HepG2 (cell line): Measurements from ENCODE around the gene SLC22A31. TPM values are rescaled to one million over a fixed set of nuclear protein-coding genes. Genes with fewer than 3 reads are reported as not detected.

Experiments used
- ERF ChIP-seq: IDR thresholded peaks from 2 replicates; pipeline ENCODE4 v1.6.1; 2018; ENCODE audit warnings: missing biosample characterization, missing genetic modification reagents
- FOXP1 ChIP-seq, 2 experiments: fragments of 450-650 bp in 1 of 2; IDR thresholded peaks; 2 replicates each; pipeline ENCODE4 v1.6.1; 2017 to 2018; ENCODE audit warnings: antibody characterized with exemption in 1 of 2
- IKZF4 ChIP-seq: sonication (generic); formaldehyde crosslinking; IDR thresholded peaks from 2 replicates; pipeline ENCODE4 v1.5.1; 2020; ENCODE audit warnings: borderline replicate concordance, mild to moderate bottlenecking, low read depth, missing genetic modification reagents; ENCODE audit errors: not compliant biosample characterization
- KDM2A ChIP-seq: sonication (generic); formaldehyde crosslinking; IDR thresholded peaks from 2 replicates; pipeline ENCODE4 v1.4.0; 2020; ENCODE audit warnings: low read depth, missing genetic modification reagents, borderline replicate concordance
- KLF16 ChIP-seq, 2 experiments: sonication (generic) in 1 of 2; formaldehyde crosslinking in 1 of 2; IDR thresholded peaks; 2 replicates each; pipeline versions ENCODE4 v1.6.1 to v1.8.0; 2016 to 2023; ENCODE audit warnings: missing genetic modification reagents in 2 of 2, missing compliant biosample characterization in 1 of 2
- MAF1 ChIP-seq: sonication (generic); formaldehyde crosslinking; IDR thresholded peaks from 2 replicates; pipeline ENCODE4 v1.5.0; 2020; ENCODE audit warnings: missing genetic modification reagents, borderline replicate concordance
- MTA3 ChIP-seq: sonication (generic); formaldehyde crosslinking; IDR thresholded peaks from 2 replicates; pipeline ENCODE4 v1.4.0; 2020; ENCODE audit warnings: missing genetic modification reagents
- MZF1 ChIP-seq: sonication (generic); formaldehyde crosslinking; IDR thresholded peaks from 2 replicates; pipeline ENCODE4 v1.8.1; 2023; ENCODE audit warnings: mild to moderate bottlenecking, missing genetic modification reagents, borderline replicate concordance
- NFE2L2 ChIP-seq: fragments of 150-350 bp; IDR thresholded peaks from 2 replicates; pipeline ENCODE4 v1.6.1; 2014; ENCODE audit warnings: low read length
- NR2F2 ChIP-seq: IDR thresholded peaks from 2 replicates; pipeline ENCODE4 v1.6.1; 2012; ENCODE audit warnings: low read depth, inconsistent platforms, borderline replicate concordance
- POLR2AphosphoS5 ChIP-seq: IDR thresholded peaks from 2 replicates; pipeline ENCODE4 v1.6.1; 2012; ENCODE audit warnings: low read depth, low read length
- RARG ChIP-seq: sonication (generic); formaldehyde crosslinking; IDR thresholded peaks from 2 replicates; pipeline ENCODE4 v1.4.0; 2020; ENCODE audit warnings: low read depth, mild to moderate bottlenecking, missing genetic modification reagents
- RBM39 ChIP-seq: fragments of 200-400 bp; formaldehyde crosslinking; IDR thresholded peaks from one replicate; pipeline ENCODE4 v1.6.1; 2018; ENCODE audit warnings: antibody characterized with exemption, mild to moderate bottlenecking, low read depth, low read length; ENCODE audit not compliant: poor library complexity, severe bottlenecking
- SETDB1 ChIP-seq: sonication (generic); formaldehyde crosslinking; IDR thresholded peaks from 2 replicates; pipeline ENCODE4 v1.5.1; 2020; ENCODE audit warnings: missing genetic modification reagents, mild to moderate bottlenecking, borderline replicate concordance
- SYNCRIP ChIP-seq: fragments of 200-400 bp; formaldehyde crosslinking; IDR thresholded peaks from 2 replicates; pipeline ENCODE4 v1.6.1; 2018; ENCODE audit warnings: mild to moderate bottlenecking, low read depth, low read length; ENCODE audit not compliant: insufficient read depth
- ZHX1 ChIP-seq: sonication (generic); formaldehyde crosslinking; IDR thresholded peaks from 2 replicates; pipeline ENCODE4 v1.8.1; 2022; ENCODE audit warnings: low read depth, mild to moderate bottlenecking, missing genetic modification reagents
- ZIK1 ChIP-seq: sonication (generic); formaldehyde crosslinking; IDR thresholded peaks from 2 replicates; pipeline ENCODE4 v1.5.0; 2020; ENCODE audit warnings: mild to moderate bottlenecking, low read depth, missing genetic modification reagents, borderline replicate concordance
- ZNF460 ChIP-seq: sonication (generic); formaldehyde crosslinking; IDR thresholded peaks from 2 replicates; pipeline ENCODE4 v1.5.1; 2020; ENCODE audit warnings: missing genetic modification reagents, mild to moderate bottlenecking, borderline replicate concordance
- ZNF674 ChIP-seq: sonication (generic); formaldehyde crosslinking; IDR thresholded peaks from 2 replicates; pipeline ENCODE4 v1.5.0; 2020; ENCODE audit warnings: low read depth, mild to moderate bottlenecking, missing genetic modification reagents
- ZNF777 ChIP-seq: sonication (generic); formaldehyde crosslinking; IDR thresholded peaks from 2 replicates; pipeline ENCODE4 v1.4.0; 2020; ENCODE audit warnings: missing genetic modification reagents
- ZNF839 ChIP-seq: sonication (generic); formaldehyde crosslinking; IDR thresholded peaks from 2 replicates; pipeline ENCODE4 v1.4.0; 2020; ENCODE audit warnings: missing genetic modification reagents, mild to moderate bottlenecking, borderline replicate concordance
- ZSCAN29 ChIP-seq: sonication (generic); formaldehyde crosslinking; conservative IDR thresholded peaks from 2 replicates; pipeline ENCODE4 v1.4.0; 2020; ENCODE audit warnings: mild to moderate bottlenecking, missing genetic modification reagents
- polyA plus RNA-seq, 8 experiments: library from polyadenylated mRNA; depleted of rRNA in 3 of 8; stranded (reverse) in 7 of 8; unstranded in 1 of 8; fragments of >200 nt; fragmentation: Illumina TruSeq in 4 of 8; extraction: Trizol in 4 of 8; gene quantifications; 2 replicates each; pipeline versions ENCODE4 v1.2.1 to v1.2.3, GENCODE V29; 2011 to 2016; ENCODE audit warnings: low read depth in 4 of 8, missing spikeins in 1 of 8, mixed read lengths in 1 of 8; ENCODE audit not compliant: insufficient read depth in 1 of 8
- total RNA-seq, 5 experiments: library from RNA; depleted of rRNA; stranded (reverse); fragments of >200 nt; fragmentation: Illumina TruSeq; extraction: Trizol; gene quantifications; 2 replicates each; pipeline ENCODE4 v1.2.3, GENCODE V29; 2016; ENCODE audit warnings: low read depth in 1 of 5
- TF ChIP-seq, protein P1 (sequence below): sonication (generic); formaldehyde crosslinking; IDR thresholded peaks from 2 replicates; pipeline ENCODE4 v1.8.1; 2023; ENCODE audit warnings: mild to moderate bottlenecking, missing genetic modification reagents
- TF ChIP-seq, protein P2 (sequence below): sonication (generic); formaldehyde crosslinking; IDR thresholded peaks from 2 replicates; pipeline ENCODE4 v1.9.0; 2021; ENCODE audit warnings: missing genetic modification reagents, mild to moderate bottlenecking, borderline replicate concordance

The SLC22A31 gene
- total and polyA plus RNA-seq, 2 of the 13 experiments (the other 11 are each of a cell fraction or from before 2014, with no cell fraction given), result 67.3 to 83.3 TPM

GRCh38 chr16:89241187-89242007 is 41.1 kb upstream of the SLC22A31 start (continued):
- TF ChIP-seq POLR2AphosphoS5 (peak; percentile 93), SETDB1 (CRISPR knock-in tag) (no peak), RARG (CRISPR knock-in tag) (no peak; the same call in 1 of the 2 replicates), RBM39 (peak; percentile 82), IKZF4 (CRISPR knock-in tag) (no peak), ZIK1 (CRISPR knock-in tag) (peak; percentile 52; the same call in 1 of the 2 replicates), NR2F2 (0 out of 2 replicates have a peak, but pooled peaks have one; percentile 14), FOXP1 (IDR thresholded peaks at IDR 0.05) (no peak), FOXP1 (CRISPR knock-in tag; IDR thresholded peaks at IDR 0.05) (no peak; the same call in 1 of the 2 replicates), ZNF674 (CRISPR knock-in tag) (no peak), SYNCRIP (no peak), ZNF777 (CRISPR knock-in tag) (peak; percentile 72), ZHX1 (CRISPR knock-in tag) (no peak; the same call in 1 of the 2 replicates), MZF1 (peak; percentile 32; the same call in 1 of the 2 replicates), MTA3 (CRISPR knock-in tag) (no peak), KDM2A (CRISPR knock-in tag) (peak; percentile 98), NFE2L2 (no peak), ZSCAN29 (CRISPR knock-in tag) (peak; percentile 62; the same call in 1 of the 2 replicates), ZNF460 (CRISPR knock-in tag) (no peak), MAF1 (CRISPR knock-in tag) (peak; percentile 67; the same call in 1 of the 2 replicates), ZNF839 (CRISPR knock-in tag) (no peak), KLF16 (CRISPR knock-in tag; IDR thresholded peaks at IDR 0.05) (peak in 1 of 2 experiments; percentile 96; a peak in 2 of 4 replicates), ERF (CRISPR knock-in tag) (peak; percentile 93)
- TF ChIP-seq, protein P1, sequence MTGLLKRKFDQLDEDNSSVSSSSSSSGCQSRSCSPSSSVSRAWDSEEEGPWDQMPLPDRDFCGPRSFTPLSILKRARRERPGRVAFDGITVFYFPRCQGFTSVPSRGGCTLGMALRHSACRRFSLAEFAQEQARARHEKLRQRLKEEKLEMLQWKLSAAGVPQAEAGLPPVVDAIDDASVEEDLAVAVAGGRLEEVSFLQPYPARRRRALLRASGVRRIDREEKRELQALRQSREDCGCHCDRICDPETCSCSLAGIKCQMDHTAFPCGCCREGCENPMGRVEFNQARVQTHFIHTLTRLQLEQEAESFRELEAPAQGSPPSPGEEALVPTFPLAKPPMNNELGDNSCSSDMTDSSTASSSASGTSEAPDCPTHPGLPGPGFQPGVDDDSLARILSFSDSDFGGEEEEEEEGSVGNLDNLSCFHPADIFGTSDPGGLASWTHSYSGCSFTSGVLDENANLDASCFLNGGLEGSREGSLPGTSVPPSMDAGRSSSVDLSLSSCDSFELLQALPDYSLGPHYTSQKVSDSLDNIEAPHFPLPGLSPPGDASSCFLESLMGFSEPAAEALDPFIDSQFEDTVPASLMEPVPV, result peak; percentile 41; the same call in 1 of the 2 replicates
- TF ChIP-seq, protein P2, sequence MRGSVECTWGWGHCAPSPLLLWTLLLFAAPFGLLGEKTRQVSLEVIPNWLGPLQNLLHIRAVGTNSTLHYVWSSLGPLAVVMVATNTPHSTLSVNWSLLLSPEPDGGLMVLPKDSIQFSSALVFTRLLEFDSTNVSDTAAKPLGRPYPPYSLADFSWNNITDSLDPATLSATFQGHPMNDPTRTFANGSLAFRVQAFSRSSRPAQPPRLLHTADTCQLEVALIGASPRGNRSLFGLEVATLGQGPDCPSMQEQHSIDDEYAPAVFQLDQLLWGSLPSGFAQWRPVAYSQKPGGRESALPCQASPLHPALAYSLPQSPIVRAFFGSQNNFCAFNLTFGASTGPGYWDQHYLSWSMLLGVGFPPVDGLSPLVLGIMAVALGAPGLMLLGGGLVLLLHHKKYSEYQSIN (CRISPR knock-in tag), result no peak
